B cell (primary cell): ENCODE measurements around the gene HOOK2. TPM values are rescaled to one million over a fixed set of nuclear protein-coding genes. Genes with fewer than 3 reads are reported as not detected.
A peak's percentile ranks its signal among the peaks of the same experiment; 100 is the strongest.

Source experiments
- ATAC-seq: fragments of 200-7000 bp; cut with Tn5 transposase; one replicate; pipeline ENCODE4 v1.10.0; 2021; ENCODE audit warnings: low read depth, mild to moderate bottlenecking, moderate number of reproducible peaks, moderate library complexity
- CTCF ChIA-PET: fragments of 350-600 bp; sonication (Branson Sonifier 250); formaldehyde crosslinking; loops from one replicate; lab custom pipeline; 2021; ENCODE audit warnings: antibody characterized with exemption, inconsistent platforms; lab: Charles Lee
- POLR2A ChIA-PET: fragments of 350-600 bp; sonication (Branson Sonifier 250); formaldehyde crosslinking; loops from one replicate; lab custom pipeline; 2021; ENCODE audit warnings: antibody characterized with exemption; lab: Charles Lee
- DNase-seq: peaks from one replicate; pipeline ENCODE4 v3.0.0; 2013
- H2AFZ ChIP-seq: 2 replicates; pipeline ENCODE4 v1.6.1; 2012; ENCODE audit warnings: mild to moderate bottlenecking, low read depth, low read length; ENCODE audit not compliant: insufficient read depth, poor library complexity, severe bottlenecking
- H3K27ac ChIP-seq, 2 donors: 1 replicate in 1 of 2; 2 replicates in 1 of 2; pipeline ENCODE4 v1.5.1; 2012 to 2013; ENCODE audit warnings: low read length in 2 of 2, mild to moderate bottlenecking in 2 of 2, moderate library complexity in 1 of 2
- H3K27me3 ChIP-seq, 4 experiments: fragments of 200-600 bp in 1 of 4; sonication (generic) in 1 of 4; replicated peaks in 1 of 4; 1 replicate in 2 of 4; 2 replicates in 2 of 4; pipeline versions ENCODE4 v1.6.1 to v1.7.0; 2013 to 2016; ENCODE audit warnings: low read length in 3 of 4, mild to moderate bottlenecking in 2 of 4, mixed read lengths in 1 of 4, moderate library complexity in 1 of 4; ENCODE audit not compliant: insufficient read depth in 4 of 4, control insufficient read depth in 3 of 4; ENCODE audit errors: control extremely low read depth in 1 of 4
- H3K36me3 ChIP-seq, 2 experiments: replicated peaks in 1 of 2; 1 replicate in 1 of 2; 2 replicates in 1 of 2; pipeline versions ENCODE4 v1.6.1 to v1.7.1; 2013; ENCODE audit warnings: low read length in 1 of 2; ENCODE audit not compliant: insufficient read depth in 2 of 2, control insufficient read depth in 1 of 2; ENCODE audit errors: control extremely low read depth in 1 of 2, extremely low read depth in 1 of 2
- H3K4me1 ChIP-seq, 2 donors: fragments of 200-600 bp in 1 of 2; sonication (generic) in 1 of 2; 1 replicate in 1 of 2; 2 replicates in 1 of 2; pipeline versions ENCODE4 v1.5.1 to v1.6.1; 2013 to 2017; ENCODE audit warnings: low read length in 2 of 2; ENCODE audit not compliant: control insufficient read depth in 2 of 2, insufficient read depth in 2 of 2
- H3K4me2 ChIP-seq: replicated peaks from 2 replicates; pipeline ENCODE3; 2012; ENCODE audit warnings: mild to moderate bottlenecking, low read depth, low read length; ENCODE audit not compliant: poor library complexity, severe bottlenecking
- H3K4me3 ChIP-seq, 5 experiments: fragments of 200-600 bp in 1 of 5; sonication (generic) in 1 of 5; 1 replicate in 3 of 5; 2 replicates in 2 of 5; pipeline versions ENCODE4 v1.5.1 to v1.7.0; 2011 to 2016; ENCODE audit warnings: low read length in 4 of 5, mild to moderate bottlenecking in 4 of 5, low read depth in 2 of 5, control low read depth in 1 of 5, moderate library complexity in 1 of 5; ENCODE audit not compliant: insufficient read depth in 1 of 5; ENCODE audit errors: control extremely low read depth in 1 of 5, extremely low read depth in 1 of 5
- H3K79me2 ChIP-seq: fragments of 200-600 bp; sonication (generic); one replicate; pipeline ENCODE4 v1.6.0; 2016; ENCODE audit warnings: low read length; ENCODE audit not compliant: control insufficient read depth, insufficient read depth
- H3K9ac ChIP-seq: fragments of 200-600 bp; sonication (generic); 2 replicates; pipeline ENCODE4 v1.6.1; 2017; ENCODE audit warnings: mild to moderate bottlenecking, low read length, moderate library complexity
- H3K9me3 ChIP-seq, 3 donors: one replicate each; pipeline versions ENCODE4 v1.6.1 to v1.7.1; 2013; ENCODE audit warnings: low read length in 2 of 3; ENCODE audit not compliant: control insufficient read depth in 2 of 3, insufficient read depth in 1 of 3; ENCODE audit errors: control extremely low read depth in 1 of 3
- H4K20me1 ChIP-seq: 2 replicates; pipeline ENCODE4 v1.6.0; 2012; ENCODE audit warnings: mild to moderate bottlenecking, low read length; ENCODE audit not compliant: insufficient read depth, control insufficient read depth, poor library complexity, severe bottlenecking
- H3K27ac Mint-ChIP-seq: one replicate; pipeline ENCODE4 v1.8.0; 2021; ENCODE audit warnings: mixed read lengths
- H3K27me3 Mint-ChIP-seq: one replicate; pipeline ENCODE4 v1.8.0; 2021; ENCODE audit warnings: mixed read lengths
- H3K4me1 Mint-ChIP-seq: one replicate; pipeline ENCODE4 v1.8.0; 2021; ENCODE audit warnings: mixed read lengths
- H3K4me3 Mint-ChIP-seq: one replicate; pipeline ENCODE4 v1.8.0; 2021; ENCODE audit warnings: mixed read lengths
- H3K9me3 Mint-ChIP-seq: one replicate; pipeline ENCODE4 v1.8.0; 2022; ENCODE audit warnings: mixed read lengths; ENCODE audit not compliant: insufficient read depth
- CTCF ChIP-seq: fragments of 200-600 bp; IDR thresholded peaks from one replicate; pipeline ENCODE4 v1.8.0; 2022; ENCODE audit warnings: antibody characterized with exemption, mild to moderate bottlenecking
- EZH2 ChIP-seq: IDR thresholded peaks from 2 replicates; pipeline ENCODE4 v1.6.1; 2012; ENCODE audit warnings: borderline replicate concordance, low read depth, mild to moderate bottlenecking, moderate library complexity, low read length; ENCODE audit not compliant: insufficient read depth, poor library complexity, severe bottlenecking
- whole genome bisulfite sequencing: methylation state at CpG from one replicate; pipeline ENCODE4 v1.1.5; 2013; ENCODE audit warnings: missing lambda C conversion rate; ENCODE audit not compliant: insufficient coverage; 5-methylcytosine and 5-hydroxymethylcytosine counted together
- intact Hi-C: fragments of 100-400 bp; cut with micrococcal nuclease; formaldehyde crosslinking; loops from one replicate; pipeline ENCODE4 v1.10.0; 2022
- polyA plus RNA-seq: library from polyadenylated mRNA; depleted of rRNA; stranded (reverse); fragments of >200 nt; gene quantifications from 2 replicates; pipeline ENCODE4 v1.2.3, GENCODE V29; 2012
- total RNA-seq, 2 donors: library from RNA; stranded (reverse); fragments of 120-200 nt in 1 of 2; gene quantifications; 1 replicate in 1 of 2; 2 replicates in 1 of 2; pipeline versions ENCODE4 v1.2.3 to v1.2.4, GENCODE V29; 2013 to 2022

Gene HOOK2
- total and polyA plus RNA-seq, 2 donors (not counting 1 experiment from before 2014, with no cell fraction given), result 30.3 to 33.4 TPM

- ATAC-seq (no peak), DNase-seq (no peak)
Observed at GRCh38 chr19:12794196-12794941, 19.0 kb upstream of the HOOK2 start.

More at GRCh38 chr19:12794196-12794941, 19.0 kb upstream of the HOOK2 start:
- peak overlapping the region; percentile 86 for H3K9ac ChIP-seq
- peak overlapping the region; percentile 91 for H3K4me2 ChIP-seq
- peak overlapping the region; percentile 61 to 99 (median 97) for H3K4me3 ChIP-seq
- peaks cover 0 to 4% of the 10 kb centered on the region in 2 experiments for H3K36me3 ChIP-seq
- peaks cover 21 to 36% of the 10 kb centered on the region in 2 donors for H3K4me1 ChIP-seq
- no peaks in the 10 kb centered on the region for H3K9me3 Mint-ChIP-seq
- H3K27me3 Mint-ChIP-seq, result no peaks in the 10 kb centered on the region
- H4K20me1 ChIP-seq, result peaks cover 19% of the 10 kb centered on the region
- peak overlapping the region; percentile 67 for H3K4me3 Mint-ChIP-seq
- intact Hi-C loops, result loop anchor here (5.0 kb wide), 3 partner anchors 62 to 1043 kb away; partner anchors contain the start of genes TRIR, ZNF490 and ZNF791
- no peak overlapping the region for H2AFZ ChIP-seq
- no peaks in the 10 kb centered on the region for H3K9me3 ChIP-seq
- H3K27me3 ChIP-seq, result no peaks in the 10 kb centered on the region
- ChIA-PET CTCF (interaction anchor here (0.6 to 17.9 kb wide), 5 partner anchors 12 to 242 kb away, joined by 3 to 1147 read pairs (median 4); partner anchors contain the start of gene HOOK2), POLR2A (interaction anchor here (0.6 to 6.8 kb wide), 10 partner anchors 11 to 1958 kb away, joined by 3 to 233 read pairs (median 6); partner anchors contain the start of genes DHPS, GCDH, HOOK2 and TMED1)
- peak overlapping the region; percentile 95 to 97 for H3K27ac ChIP-seq
- TF ChIP-seq CTCF (no peak), EZH2 (no peak)
- 75% methylated on average over 2 of the region's 7 CpGs for WGBS
- peak overlapping the region; percentile 99 for H3K27ac Mint-ChIP-seq
- H3K4me1 Mint-ChIP-seq, result peaks cover 30% of the 10 kb centered on the region
- H3K79me2 ChIP-seq, result peaks cover 25% of the 10 kb centered on the region
